ENCODE measurements around the gene CA14. TPM values are rescaled to one million over a fixed set of nuclear protein-coding genes. Genes with fewer than 3 reads are reported as not detected.

CA14 gene
- polyA plus RNA-seq, 2 of the 4 experiments (the other 2 are of a cell fraction), result not detected

DNA sequence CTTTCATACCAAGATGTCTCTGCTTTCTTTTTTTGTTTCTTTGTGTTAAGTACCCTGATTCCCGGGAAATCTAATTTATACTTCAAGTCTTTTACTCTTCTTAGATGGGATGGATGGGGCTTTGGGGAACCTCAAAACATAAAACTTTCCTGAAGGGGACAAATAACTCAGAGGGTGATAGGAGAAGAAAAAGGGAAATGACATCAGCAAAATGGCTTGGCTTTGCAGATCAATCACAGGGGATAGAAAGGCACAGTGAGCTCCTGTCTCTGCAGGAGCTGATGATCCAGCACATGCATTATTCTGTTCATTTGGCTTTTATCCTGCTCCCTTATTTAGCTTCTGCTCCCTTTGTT lies 1.4 kb upstream of the CA14 start:
- Histone ChIP-seq H3K4me2 (peak overlapping the region; percentile 68), H3K4me3 (no peak overlapping the region), H3K9me3 (no peaks in the 10 kb centered on the region), H3K27ac (peak overlapping the region; percentile 10 to 67; a peak in 4 of 6 replicates), H3K4me1 (peaks cover 9% of the 10 kb centered on the region; the same call in 1 of the 3 replicates)
- WGBS (ENCODE audit: missing lambda C conversion rate), result 6% methylated on average over 1 of the region's 1 CpG
- TF ChIP-seq ZFP36 (IDR thresholded peaks at IDR 0.05; ENCODE audit: borderline replicate concordance, partially characterized antibody) (no peak), NFE2L2 (conservative IDR thresholded peaks at IDR 0.05; ENCODE audit: low read length) (no peak), RARB (CRISPR knock-in tag; IDR thresholded peaks at IDR 0.05) (no peak)
- DNase-seq (ENCODE audit: low read depth in 1 of 2, low spot score in 1 of 2) (no peak), ATAC-seq (peak in 1 of 2 experiments; percentile 16; a peak in 3 of 6 replicates), FAIRE-seq (no peak)
- CTCF ChIA-PET, result interaction anchor here (0.6 to 10.1 kb wide), 32 partner anchors 9 to 899 kb away, joined by 3 to 172 read pairs (median 4); partner anchors contain the start of genes APH1A, C1orf54, CIART and GOLPH3L
- POLR2A ChIA-PET, result interaction anchor here (0.6 to 1.5 kb wide), 3 partner anchors 13 to 108 kb away, joined by 5 read pairs; partner anchors contain the start of genes APH1A and RPRD2

DNA sequence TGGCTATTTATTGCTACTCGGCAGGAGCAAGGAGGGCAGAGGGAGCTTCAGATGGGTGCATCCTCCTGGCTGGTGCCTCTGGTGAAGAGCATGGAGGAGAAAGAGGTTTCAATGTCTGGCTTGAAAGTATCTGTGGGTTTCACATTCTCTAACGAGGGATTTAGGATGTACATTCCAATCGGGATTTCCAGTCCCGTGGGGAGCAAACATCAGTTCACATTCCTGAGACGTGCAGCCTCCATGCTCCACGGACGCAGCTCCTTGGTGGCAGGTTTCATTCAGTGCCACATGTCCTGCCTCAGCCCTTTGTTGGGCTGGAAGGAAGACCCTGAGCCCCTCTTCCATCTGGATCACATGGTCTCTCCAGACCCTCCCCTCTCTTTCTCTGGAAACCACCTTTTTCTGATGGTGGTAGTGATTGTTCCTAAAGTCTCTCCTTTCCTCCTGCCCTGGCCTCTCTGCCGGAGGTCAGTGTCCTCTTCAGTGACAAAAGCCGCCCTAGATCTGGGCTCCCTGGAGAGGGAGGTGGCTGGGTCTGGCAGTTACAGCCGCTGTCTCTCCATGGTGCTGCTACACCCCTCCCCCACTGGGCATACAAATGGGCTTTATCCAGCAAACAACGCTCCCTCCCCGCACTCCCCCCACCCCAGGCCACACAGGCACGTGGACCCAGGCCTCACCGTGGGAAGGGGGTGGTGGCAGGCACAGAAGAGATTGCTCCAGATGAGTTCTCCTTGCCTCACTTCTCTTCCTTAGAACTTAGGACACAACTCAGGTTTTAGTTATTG lies 826 bp upstream of the CA14 start:
- H3K27ac ChIP-seq, result peak overlapping the region in 1 of 2 experiments; percentile 67; a peak in 4 of 6 replicates
- FAIRE-seq, result no peak
- H3K9me3 ChIP-seq, result no peaks in the 10 kb centered on the region
- DNase-seq (ENCODE audit: low read depth in 1 of 2, low spot score in 1 of 2), result no peak
- CTCF ChIA-PET, result interaction anchor here (0.6 to 10.1 kb wide), 31 partner anchors 8 to 899 kb away, joined by 3 to 172 read pairs (median 4); partner anchors contain the start of genes APH1A, C1orf54, CIART and GOLPH3L
- H3K4me2 ChIP-seq, result peak overlapping the region; percentile 68
- TF ChIP-seq FOSL2 (IDR thresholded peaks at IDR 0.05) (no peak), FOSL2 (CRISPR knock-in tag; IDR thresholded peaks at IDR 0.05) (no peak), EP300 (IDR thresholded peaks at IDR 0.05) (no peak), ZC3H11A (IDR thresholded peaks at IDR 0.05) (no peak), ZNF302 (CRISPR knock-in tag; IDR thresholded peaks at IDR 0.05) (no peak)
- H3K4me1 ChIP-seq, result peaks cover 9% of the 10 kb centered on the region; the same call in 1 of the 3 replicates
- POLR2A ChIA-PET, result interaction anchor here (1.4 to 1.5 kb wide), 2 partner anchors 12 to 108 kb away, joined by 5 read pairs; partner anchors contain the start of genes APH1A and RPRD2
- H3K4me3 ChIP-seq, result no peak overlapping the region
- no peak for ATAC-seq
- WGBS (ENCODE audit: missing lambda C conversion rate), result 63% methylated on average over 13 of the region's 14 CpGs

DNA sequence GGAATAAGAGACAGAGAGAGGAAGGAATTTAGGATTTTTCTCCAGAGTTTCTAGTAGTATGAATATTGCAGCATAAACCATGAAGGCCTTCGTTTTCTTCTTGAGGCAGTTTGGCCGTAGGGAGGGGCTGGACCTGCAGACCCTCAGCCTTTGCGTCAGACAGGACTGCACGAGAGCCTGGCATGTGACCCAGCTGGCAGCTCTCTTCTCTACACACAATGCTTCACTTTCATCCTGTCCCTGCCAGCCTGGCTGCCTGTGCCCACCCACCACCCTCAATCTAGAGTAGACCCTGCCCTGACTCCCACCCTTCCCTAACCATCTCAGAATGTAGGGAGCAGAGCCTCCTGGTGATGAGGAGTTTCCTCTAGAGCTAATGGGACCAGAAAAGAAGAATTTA lies 1.6 kb downstream of the CA14 start:
- DNase-seq (ENCODE audit: low read depth in 1 of 2, low spot score in 1 of 2) (no peak), FAIRE-seq (no peak), ATAC-seq (no peak)
- Histone ChIP-seq H3K4me3 (no peak overlapping the region), H3K9me3 (no peaks in the 10 kb centered on the region), H3K4me2 (no peak overlapping the region), H3K27ac (no peak overlapping the region), H3K4me1 (peaks cover 9% of the 10 kb centered on the region; the same call in 1 of the 3 replicates)
- POLR2A ChIA-PET, result no interaction called here
- CTCF ChIA-PET, result interaction anchor here (2.1 kb wide), 1 partner anchor 22 kb away, joined by 7 read pairs; no protein-coding TSS in a partner anchor
- WGBS (ENCODE audit: missing lambda C conversion rate), result 71% methylated on average over 4 of the region's 4 CpGs
- TF ChIP-seq, protein P1, sequence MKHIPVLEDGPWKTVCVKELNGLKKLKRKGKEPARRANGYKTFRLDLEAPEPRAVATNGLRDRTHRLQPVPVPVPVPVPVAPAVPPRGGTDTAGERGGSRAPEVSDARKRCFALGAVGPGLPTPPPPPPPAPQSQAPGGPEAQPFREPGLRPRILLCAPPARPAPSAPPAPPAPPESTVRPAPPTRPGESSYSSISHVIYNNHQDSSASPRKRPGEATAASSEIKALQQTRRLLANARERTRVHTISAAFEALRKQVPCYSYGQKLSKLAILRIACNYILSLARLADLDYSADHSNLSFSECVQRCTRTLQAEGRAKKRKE (CRISPR knock-in tag; IDR thresholded peaks at IDR 0.05; ENCODE audit: low read depth), result no peak
- TF ChIP-seq NFE2L2 (conservative IDR thresholded peaks at IDR 0.05; ENCODE audit: low read length) (no peak), HOXB5 (CRISPR knock-in tag; IDR thresholded peaks at IDR 0.05) (no peak), ZFP36 (IDR thresholded peaks at IDR 0.05; ENCODE audit: borderline replicate concordance, partially characterized antibody) (no peak), POLR2AphosphoS2 (conservative IDR thresholded peaks at IDR 0.05; ENCODE audit: low read length) (no peak), USF2 (IDR thresholded peaks at IDR 0.05) (no peak)

DNA sequence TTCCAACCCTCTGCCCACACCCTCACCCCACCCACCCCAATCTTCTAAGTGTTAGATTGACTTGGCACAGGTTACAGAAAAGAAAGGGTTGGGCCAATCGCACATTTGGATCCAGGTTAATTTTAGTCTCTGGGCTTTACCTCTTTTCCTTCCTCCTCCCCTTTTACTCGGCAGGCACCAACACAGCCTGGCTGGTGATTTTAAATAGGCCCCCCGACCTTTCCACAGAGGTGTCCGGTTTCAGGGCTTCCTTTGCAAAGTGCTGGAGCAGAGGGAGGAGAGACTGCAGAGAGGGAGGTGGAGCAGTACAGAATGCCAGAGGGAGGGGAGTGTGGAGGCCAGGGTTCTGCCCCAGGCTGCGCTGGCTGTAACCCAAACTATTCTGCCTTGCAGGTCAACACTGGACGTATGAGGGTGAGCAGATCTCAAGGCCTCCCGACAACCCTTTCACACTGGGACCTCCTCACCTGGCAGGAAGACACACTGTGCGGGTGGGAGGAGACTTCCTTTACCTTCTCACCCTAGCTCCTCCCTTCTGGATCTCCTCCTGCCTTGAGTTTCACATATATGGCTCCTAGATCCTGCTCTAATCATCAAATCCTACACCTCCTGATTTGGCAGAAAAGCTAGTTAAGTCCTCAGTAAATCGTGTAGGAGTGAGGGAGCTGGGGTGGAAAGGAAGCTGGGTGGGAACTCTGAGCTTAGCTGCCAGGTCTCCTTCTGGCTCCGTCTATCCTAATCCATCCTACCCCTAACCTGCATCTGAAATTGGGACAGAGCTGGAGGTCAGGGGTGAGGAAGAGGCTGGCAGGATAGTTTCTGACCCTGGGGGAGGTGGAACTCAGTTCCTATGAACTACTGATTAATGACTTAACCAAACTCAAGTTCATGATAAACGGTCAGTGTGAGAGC lies 2.4 kb downstream of the CA14 start:
- Histone ChIP-seq H3K9me3 (no peaks in the 10 kb centered on the region), H3K27ac (no peak overlapping the region), H3K4me3 (no peak overlapping the region), H3K4me2 (no peak overlapping the region), H3K4me1 (peaks cover 9% of the 10 kb centered on the region; the same call in 1 of the 3 replicates)
- WGBS (ENCODE audit: missing lambda C conversion rate), result 56% methylated on average over 11 of the region's 11 CpGs
- no peak for ATAC-seq
- POLR2A ChIA-PET, result interaction anchor here (1.0 kb wide), 1 partner anchor 11 kb away, joined by 3 read pairs; no protein-coding TSS in a partner anchor
- CTCF ChIA-PET, result interaction anchor here (0.6 to 2.1 kb wide), 2 partner anchors 21 to 346 kb away, joined by 3 to 7 read pairs; no protein-coding TSS in a partner anchor
- TF ChIP-seq ZSCAN20 (CRISPR knock-in tag; IDR thresholded peaks at IDR 0.05) (no peak), TFCP2L1 (CRISPR knock-in tag; IDR thresholded peaks at IDR 0.05) (no peak), EHMT2 (IDR thresholded peaks at IDR 0.05; ENCODE audit: low read depth) (no peak), CHD2 (IDR thresholded peaks at IDR 0.05; ENCODE audit: low read length, partially characterized antibody) (no peak), CHD4 (IDR thresholded peaks at IDR 0.05; ENCODE audit: borderline replicate concordance) (no peak), USF2 (IDR thresholded peaks at IDR 0.05) (no peak), MYC (IDR thresholded peaks at IDR 0.05; ENCODE audit: borderline replicate concordance, low read length) (no peak), ZNF302 (CRISPR knock-in tag; IDR thresholded peaks at IDR 0.05) (no peak), POLR2AphosphoS2 (conservative IDR thresholded peaks at IDR 0.05; ENCODE audit: low read length) (no peak), CBX2 (IDR thresholded peaks at IDR 0.05; ENCODE audit: borderline replicate concordance, low read depth) (no peak), RNF2 (IDR thresholded peaks at IDR 0.05; ENCODE audit: borderline replicate concordance, low read depth) (no peak), EP300 (IDR thresholded peaks at IDR 0.05) (no peak)
- FAIRE-seq, result no peak
- no peak for DNase-seq (ENCODE audit: low read depth in 1 of 2, low spot score in 1 of 2)
